ENCODE measurements around the gene BORCS8.
"Not testable (repeated sequence)": the region's sequence is repeated elsewhere in the genome, so short reads cannot be mapped to it uniquely, and the experiment has no call there.

BORCS8 gene

GRCh38 chr19:19149435-19149834, 42.5 kb downstream of the BORCS8 start:
- TF ChIP-seq CTCF (IDR thresholded peaks at IDR 0.05; ENCODE audit: low read length, missing control alignments), result no peak
- H3K4me3 ChIP-seq (replicated peaks; ENCODE audit: low read depth, low read length), result no peak overlapping the region
- no peak for DNase-seq (ENCODE audit: low read depth)

GRCh38 chr19:19148504-19148903, 43.4 kb downstream of the BORCS8 start:
- not testable (repeated sequence) for DNase-seq (ENCODE audit: low read depth); H3K4me3 ChIP-seq (replicated peaks; ENCODE audit: low read depth, low read length)

- no peak for TF ChIP-seq CTCF (IDR thresholded peaks at IDR 0.05; ENCODE audit: low read length, missing control alignments)
- H3K4me3 ChIP-seq (replicated peaks; ENCODE audit: low read depth, low read length), result no peak overlapping the region
- no peak for DNase-seq (ENCODE audit: low read depth)
These were observed 44.6 kb downstream of the BORCS8 start for GRCh38 chr19:19147344-19147743.

- no peak for DNase-seq (ENCODE audit: low read depth)
- no peak overlapping the region for H3K4me3 ChIP-seq (replicated peaks; ENCODE audit: low read depth, low read length)
- no peak for TF ChIP-seq CTCF (IDR thresholded peaks at IDR 0.05; ENCODE audit: low read length, missing control alignments)
These were observed 45.1 kb downstream of the BORCS8 start for GRCh38 chr19:19146865-19147264.

GRCh38 chr19:19145684-19146608, 46.0 kb downstream of the BORCS8 start:
- DNase-seq (ENCODE audit: low read depth), result peak; percentile 61
- no peak overlapping the region for H3K4me3 ChIP-seq (replicated peaks; ENCODE audit: low read depth, low read length)
- peak; percentile 87 for TF ChIP-seq CTCF (IDR thresholded peaks at IDR 0.05; ENCODE audit: low read length, missing control alignments)

GRCh38 chr19:19145281-19145680, 46.7 kb downstream of the BORCS8 start:
- no peak for TF ChIP-seq CTCF (IDR thresholded peaks at IDR 0.05; ENCODE audit: low read length, missing control alignments)
- DNase-seq (ENCODE audit: low read depth), result no peak
- H3K4me3 ChIP-seq (replicated peaks; ENCODE audit: low read depth, low read length), result no peak overlapping the region

GRCh38 chr19:19142347-19142746, 49.6 kb downstream of the BORCS8 start:
- no peak for TF ChIP-seq CTCF (IDR thresholded peaks at IDR 0.05; ENCODE audit: low read length, missing control alignments)
- H3K4me3 ChIP-seq (replicated peaks; ENCODE audit: low read depth, low read length), result no peak overlapping the region
- DNase-seq (ENCODE audit: low read depth), result no peak

All from fibroblast of pulmonary artery (primary cell).